CD14-positive monocyte (primary cell): Measurements from ENCODE around the gene WHRN. TPM values are rescaled to one million over a fixed set of nuclear protein-coding genes. Genes with fewer than 3 reads are reported as not detected.
A peak's percentile ranks its signal among the peaks of the same experiment; 100 is the strongest.

Experiments
- DNase-seq, 3 donors: peaks; one replicate each; pipeline ENCODE4 v3.0.0-alpha.2; 2011 to 2022
- H2AFZ ChIP-seq: 2 replicates; pipeline ENCODE4 v1.6.0; 2012; ENCODE audit warnings: mild to moderate bottlenecking, low read depth, low read length, inconsistent platforms; ENCODE audit not compliant: insufficient read depth, poor library complexity, severe bottlenecking
- H3K27ac ChIP-seq, 2 donors: 1 replicate in 1 of 2; 2 replicates in 1 of 2; pipeline ENCODE4 v1.5.1; 2012 to 2013; ENCODE audit warnings: low read length in 2 of 2, control low read depth in 1 of 2, inconsistent platforms in 1 of 2, low read depth in 1 of 2, mild to moderate bottlenecking in 1 of 2
- H3K27me3 ChIP-seq, 2 donors: one replicate each; pipeline versions ENCODE4 v1.6.0 to v1.6.1; 2011 to 2013; ENCODE audit warnings: low read length in 2 of 2; ENCODE audit not compliant: control insufficient read depth in 2 of 2, insufficient read depth in 2 of 2
- H3K36me3 ChIP-seq, 2 donors: replicated peaks in 1 of 2; 1 replicate in 1 of 2; 2 replicates in 1 of 2; pipeline versions ENCODE4 v1.5.1 to v1.6.1; 2012 to 2013; ENCODE audit warnings: low read length in 2 of 2, control low read depth in 1 of 2, inconsistent platforms in 1 of 2, mild to moderate bottlenecking in 1 of 2; ENCODE audit not compliant: insufficient read depth in 2 of 2, control insufficient read depth in 1 of 2
- H3K4me1 ChIP-seq, 2 donors: 1 replicate in 1 of 2; 2 replicates in 1 of 2; pipeline versions ENCODE4 v1.5.1 to v1.6.1; 2012 to 2013; ENCODE audit warnings: low read length in 2 of 2, control low read depth in 1 of 2, inconsistent platforms in 1 of 2, mild to moderate bottlenecking in 1 of 2, moderate library complexity in 1 of 2; ENCODE audit not compliant: insufficient read depth in 2 of 2, control insufficient read depth in 1 of 2
- H3K4me2 ChIP-seq: replicated peaks from 2 replicates; pipeline ENCODE3; 2012; ENCODE audit warnings: low read length, moderate library complexity, mild to moderate bottlenecking; ENCODE audit not compliant: poor library complexity, severe bottlenecking; ENCODE audit errors: extremely low read depth
- H3K4me3 ChIP-seq, 3 experiments: fragments of 200-600 bp in 1 of 3; sonication (generic) in 1 of 3; replicated peaks in 1 of 3; 1 replicate in 2 of 3; 2 replicates in 1 of 3; pipeline ENCODE4 v1.5.1; 2011 to 2013; ENCODE audit warnings: low read length in 3 of 3, mild to moderate bottlenecking in 3 of 3, control low read depth in 2 of 3, low read depth in 2 of 3, inconsistent platforms in 1 of 3, moderate library complexity in 1 of 3
- H3K79me2 ChIP-seq: 2 replicates; pipeline ENCODE4 v1.6.0; 2012; ENCODE audit warnings: mild to moderate bottlenecking, control low read depth, inconsistent platforms, low read length, moderate library complexity; ENCODE audit not compliant: insufficient read depth
- H3K9ac ChIP-seq: 2 replicates; pipeline ENCODE4 v1.6.0; 2017; ENCODE audit warnings: low read length, mild to moderate bottlenecking; ENCODE audit not compliant: insufficient read depth, poor library complexity, severe bottlenecking
- H3K9me3 ChIP-seq, 2 donors: replicated peaks in 1 of 2; 1 replicate in 1 of 2; 2 replicates in 1 of 2; pipeline versions ENCODE4 v1.5.1 to v1.6.1; 2012 to 2013; ENCODE audit warnings: low read length in 2 of 2, control low read depth in 1 of 2; ENCODE audit not compliant: control insufficient read depth in 1 of 2, insufficient read depth in 1 of 2
- H4K20me1 ChIP-seq: 2 replicates; pipeline ENCODE4 v1.6.0; 2012; ENCODE audit warnings: mild to moderate bottlenecking, low read length, control low read depth, moderate library complexity; ENCODE audit not compliant: insufficient read depth
- H3K27ac Mint-ChIP-seq, 7 donors: one replicate each; pipeline ENCODE4 v1.8.0; 2020; ENCODE audit warnings: mild to moderate bottlenecking in 7 of 7, mixed read lengths in 7 of 7, moderate library complexity in 6 of 7, inconsistent platforms in 2 of 7
- H3K27me3 Mint-ChIP-seq, 3 donors: one replicate each; pipeline ENCODE4 v1.8.0; 2021 to 2022; ENCODE audit warnings: low read depth in 3 of 3, mild to moderate bottlenecking in 3 of 3, mixed read lengths in 3 of 3, moderate library complexity in 3 of 3, inconsistent platforms in 1 of 3
- H3K36me3 Mint-ChIP-seq, 2 donors: one replicate each; pipeline ENCODE4 v1.8.0; 2020; ENCODE audit warnings: mixed read lengths in 2 of 2, inconsistent platforms in 1 of 2, mild to moderate bottlenecking in 1 of 2
- H3K4me1 Mint-ChIP-seq: one replicate; pipeline ENCODE4 v1.8.0; 2020; ENCODE audit warnings: mild to moderate bottlenecking, mixed read lengths
- H3K4me3 Mint-ChIP-seq, 2 donors: one replicate each; pipeline ENCODE4 v1.8.0; 2020; ENCODE audit warnings: mild to moderate bottlenecking in 2 of 2, mixed read lengths in 2 of 2, moderate library complexity in 1 of 2
- H3K9me3 Mint-ChIP-seq, 7 donors: one replicate each; pipeline ENCODE4 v1.8.0; 2020 to 2022; ENCODE audit warnings: mixed read lengths in 7 of 7, mild to moderate bottlenecking in 6 of 7, moderate library complexity in 6 of 7, inconsistent platforms in 2 of 7
- WGBS: methylation state at CpG from one replicate; pipeline ENCODE4 v1.1.5; 2013; ENCODE audit warnings: missing lambda C conversion rate; ENCODE audit not compliant: insufficient coverage; 5-methylcytosine and 5-hydroxymethylcytosine counted together
- intact Hi-C, 2 donors: fragments of 100-400 bp; cut with micrococcal nuclease; formaldehyde crosslinking; loops; one replicate each; pipeline versions ENCODE4 v1.15.0 to v1.15.1; 2023
- polyA plus RNA-seq, 3 donors: library from polyadenylated mRNA; depleted of rRNA in 1 of 3; unstranded in 2 of 3; stranded (reverse) in 1 of 3; fragments of 300-500 nt in 2 of 3; fragments of >200 nt in 1 of 3; fragmentation: Illumina TruSeq in 2 of 3; gene quantifications; 1 replicate in 2 of 3; 2 replicates in 1 of 3; pipeline ENCODE4 v1.2.3, GENCODE V29; 2012 to 2021
- TF ChIP-seq, protein P1 (sequence below): fragments of 200-600 bp; IDR thresholded peaks from one replicate; pipeline ENCODE4 v1.8.0; 2022; ENCODE audit warnings: antibody characterized with exemption, mild to moderate bottlenecking

Gene WHRN
- polyA plus RNA-seq, 3 donors, result 0.13 to 0.59 (median 0.30) TPM

DNA sequence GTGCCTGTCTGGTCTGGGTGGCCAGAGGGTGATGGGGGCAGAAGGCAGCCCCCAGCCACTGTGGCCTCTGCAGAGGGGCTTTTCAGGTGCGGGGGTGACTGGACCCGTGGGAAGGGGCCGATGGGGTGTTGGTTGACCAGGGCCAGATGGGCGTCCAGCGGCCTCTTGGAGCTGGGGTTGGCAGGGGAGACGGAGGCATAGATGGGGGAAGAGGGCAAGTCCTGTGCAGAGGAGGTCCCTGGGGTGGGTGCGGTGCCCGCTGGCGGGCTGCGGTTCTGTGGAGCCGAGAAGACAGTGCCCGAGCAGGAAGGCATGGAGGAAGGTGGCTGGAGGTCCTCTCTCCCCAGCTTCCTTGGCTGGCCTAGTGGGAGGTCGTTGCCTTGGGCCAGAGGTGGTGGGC is 98.8 kb downstream of the WHRN start:
- no peaks in the 10 kb centered on the region for H3K9me3 Mint-ChIP-seq
- no peak overlapping the region for H3K27ac ChIP-seq
- H3K36me3 ChIP-seq, result no peaks in the 10 kb centered on the region
- H3K4me3 ChIP-seq, result no peak overlapping the region
- no peak for DNase-seq
- H3K4me3 Mint-ChIP-seq, result no peak overlapping the region
- peaks cover 0 to 13% of the 10 kb centered on the region in 2 donors for H3K4me1 ChIP-seq
- peaks cover 0 to 6% (median 1%) of the 10 kb centered on the region in 3 donors for H3K27me3 Mint-ChIP-seq
- intact Hi-C loops, result loop anchor here (5.0 to 10.0 kb wide), 2 partner anchors 78 to 81 kb away; no protein-coding TSS in a partner anchor
- no peaks in the 10 kb centered on the region for H3K36me3 Mint-ChIP-seq
- no peak overlapping the region for H3K4me2 ChIP-seq
- H2AFZ ChIP-seq, result no peak overlapping the region
- H4K20me1 ChIP-seq, result no peaks in the 10 kb centered on the region
- peak overlapping the region in 2 of 7 donors; percentile 0 to 10 for H3K27ac Mint-ChIP-seq
- H3K27me3 ChIP-seq, result no peaks in the 10 kb centered on the region
- TF ChIP-seq, protein P1, sequence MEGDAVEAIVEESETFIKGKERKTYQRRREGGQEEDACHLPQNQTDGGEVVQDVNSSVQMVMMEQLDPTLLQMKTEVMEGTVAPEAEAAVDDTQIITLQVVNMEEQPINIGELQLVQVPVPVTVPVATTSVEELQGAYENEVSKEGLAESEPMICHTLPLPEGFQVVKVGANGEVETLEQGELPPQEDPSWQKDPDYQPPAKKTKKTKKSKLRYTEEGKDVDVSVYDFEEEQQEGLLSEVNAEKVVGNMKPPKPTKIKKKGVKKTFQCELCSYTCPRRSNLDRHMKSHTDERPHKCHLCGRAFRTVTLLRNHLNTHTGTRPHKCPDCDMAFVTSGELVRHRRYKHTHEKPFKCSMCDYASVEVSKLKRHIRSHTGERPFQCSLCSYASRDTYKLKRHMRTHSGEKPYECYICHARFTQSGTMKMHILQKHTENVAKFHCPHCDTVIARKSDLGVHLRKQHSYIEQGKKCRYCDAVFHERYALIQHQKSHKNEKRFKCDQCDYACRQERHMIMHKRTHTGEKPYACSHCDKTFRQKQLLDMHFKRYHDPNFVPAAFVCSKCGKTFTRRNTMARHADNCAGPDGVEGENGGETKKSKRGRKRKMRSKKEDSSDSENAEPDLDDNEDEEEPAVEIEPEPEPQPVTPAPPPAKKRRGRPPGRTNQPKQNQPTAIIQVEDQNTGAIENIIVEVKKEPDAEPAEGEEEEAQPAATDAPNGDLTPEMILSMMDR, result no peak
- peaks cover 14% of the 10 kb centered on the region for H3K4me1 Mint-ChIP-seq
- no peaks in the 10 kb centered on the region for H3K9me3 ChIP-seq
- H3K79me2 ChIP-seq, result no peaks in the 10 kb centered on the region
- H3K9ac ChIP-seq, result no peak overlapping the region
- 93% methylated on average over 13 of the region's 13 CpGs for WGBS

DNA sequence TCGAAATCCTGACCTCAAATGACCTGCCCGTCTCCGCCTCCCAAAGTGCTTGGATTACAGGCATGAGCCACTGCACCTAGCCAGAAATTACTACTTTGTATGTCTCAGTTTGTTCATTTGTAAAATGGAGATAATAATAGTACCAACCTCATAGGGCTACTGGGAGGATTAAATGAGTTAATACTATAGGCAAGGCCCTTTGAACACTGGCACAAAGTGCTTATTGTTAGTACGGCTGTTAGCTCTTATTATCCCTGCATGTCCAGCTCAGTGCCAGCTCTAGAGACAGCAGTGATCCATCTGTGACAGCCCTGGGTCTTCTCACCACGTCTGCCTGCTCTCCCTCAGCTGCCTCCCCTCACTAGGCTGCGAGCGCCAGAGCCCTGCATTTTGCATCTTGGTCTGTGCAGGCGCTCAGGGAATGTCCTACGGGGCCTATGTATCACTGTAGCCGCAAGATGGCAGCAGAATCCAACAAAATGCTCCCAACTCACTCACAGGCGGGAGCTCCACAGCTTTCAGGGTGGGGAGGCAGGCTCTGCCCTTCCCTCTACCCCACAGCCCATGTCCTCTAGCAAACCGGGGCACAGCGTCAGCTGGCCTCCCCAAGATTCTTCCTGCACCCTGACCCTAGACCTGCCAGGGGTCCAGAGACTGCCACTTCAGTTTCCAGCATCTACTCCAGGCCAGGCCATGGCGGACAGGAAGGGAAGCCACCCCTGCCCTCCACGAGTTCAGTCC is 99.8 kb downstream of the WHRN start:
- no peaks in the 10 kb centered on the region for H3K36me3 Mint-ChIP-seq
- peaks cover 14% of the 10 kb centered on the region for H3K4me1 Mint-ChIP-seq
- no peaks in the 10 kb centered on the region for H4K20me1 ChIP-seq
- TF ChIP-seq, protein P1, result peak; percentile 82
- no peak overlapping the region for H3K9ac ChIP-seq
- H2AFZ ChIP-seq, result peak overlapping the region; percentile 50
- peaks cover 0 to 4% (median 1%) of the 10 kb centered on the region in 3 donors for H3K27me3 Mint-ChIP-seq
- no peaks in the 10 kb centered on the region for H3K36me3 ChIP-seq
- 20% methylated on average over 5 of the region's 15 CpGs for whole genome bisulfite sequencing
- DNase-seq, result peak; percentile 74 to 82 (median 79)
- peak overlapping the region in 1 of 7 donors; percentile 68 for H3K27ac Mint-ChIP-seq
- H3K9me3 Mint-ChIP-seq, result no peaks in the 10 kb centered on the region
- no peak overlapping the region for H3K4me2 ChIP-seq
- H3K4me1 ChIP-seq, result peaks cover 0 to 13% of the 10 kb centered on the region in 2 donors
- intact Hi-C loops, result loop anchor here (1.0 to 10.0 kb wide), 4 partner anchors 79 to 248 kb away; no protein-coding TSS in a partner anchor
- no peak overlapping the region for H3K4me3 ChIP-seq
- H3K79me2 ChIP-seq, result no peaks in the 10 kb centered on the region
- H3K27ac ChIP-seq, result no peak overlapping the region
- H3K27me3 ChIP-seq, result no peaks in the 10 kb centered on the region
- H3K9me3 ChIP-seq, result no peaks in the 10 kb centered on the region
- H3K4me3 Mint-ChIP-seq, result no peak overlapping the region
